Endothelial cell of umbilical vein (primary cell): ENCODE measurements around the gene IQGAP2. TPM values are rescaled to one million over a fixed set of nuclear protein-coding genes. Genes with fewer than 3 reads are reported as not detected.

Source experiments
- BruUV-seq: library from RNA; stranded (reverse); fragments of 400-500 nt; replicated peaks from 2 replicates; lab custom pipeline; 2021; lab: Mats Ljungman, UMichigan
- CTCF ChIA-PET: fragments of 300-600, 350-600 bp; sonication (Branson Sonifier 250); formaldehyde crosslinking; loops from one replicate; lab custom pipeline; 2021; ENCODE audit warnings: antibody characterized with exemption, inconsistent platforms; lab: Charles Lee
- POLR2A ChIA-PET: fragments of 300-600, 350-600 bp; sonication (Branson Sonifier 250); formaldehyde crosslinking; loops from one replicate; lab custom pipeline; 2021; ENCODE audit warnings: antibody characterized with exemption, inconsistent platforms; lab: Charles Lee
- DNase-seq: peaks from one replicate; pipeline ENCODE4 v3.0.0-alpha.2; 2011; ENCODE audit warnings: low read depth, low spot score
- FAIRE-seq: peaks from 2 replicates; lab custom pipeline; 2011; peaks lifted over from hg19 to GRCh38; lab: Jason Lieb, UNC
- H2AFZ ChIP-seq: 2 replicates; pipeline ENCODE4 v1.6.0; 2012; ENCODE audit warnings: low read depth, low read length, control low read depth, inconsistent platforms
- H3K27ac ChIP-seq: 2 replicates; pipeline ENCODE4 v1.5.1; 2011; ENCODE audit warnings: low read depth, mild to moderate bottlenecking, control low read depth, low read length, moderate library complexity; ENCODE audit not compliant: insufficient read depth
- H3K27me3 ChIP-seq, 2 experiments: 2 replicates each; pipeline versions ENCODE4 v1.6.0 to v1.6.1; 2011; ENCODE audit warnings: low read length in 2 of 2, mixed read lengths in 1 of 2; ENCODE audit not compliant: control insufficient read depth in 2 of 2, insufficient read depth in 2 of 2
- H3K36me3 ChIP-seq, 2 experiments: 2 replicates in 1 of 2; 3 replicates in 1 of 2; pipeline ENCODE4 v1.5.1; 2011; ENCODE audit warnings: low read length in 2 of 2, mild to moderate bottlenecking in 1 of 2, moderate library complexity in 1 of 2; ENCODE audit not compliant: control insufficient read depth in 2 of 2, insufficient read depth in 2 of 2; ENCODE audit errors: extremely low read depth in 1 of 2
- H3K4me1 ChIP-seq: 3 replicates; pipeline ENCODE4 v1.5.1; 2011; ENCODE audit warnings: mild to moderate bottlenecking, low read length; ENCODE audit not compliant: control insufficient read depth, insufficient read depth; ENCODE audit errors: extremely low read depth
- H3K4me2 ChIP-seq: 2 replicates; pipeline ENCODE4 v1.6.1; 2011; ENCODE audit warnings: low read length, control low read depth, mixed read lengths; ENCODE audit not compliant: insufficient read depth
- H3K4me3 ChIP-seq, 3 experiments: fragments of 200-600 bp in 1 of 3; sonication (generic), shearing (Covaris generic) in 1 of 3; replicated peaks in 1 of 3; 2 replicates each; pipeline ENCODE4 v1.5.1; 2011 to 2016; ENCODE audit warnings: control low read depth in 3 of 3, low read length in 3 of 3, mild to moderate bottlenecking in 2 of 3, inconsistent platforms in 1 of 3, low read depth in 1 of 3, moderate library complexity in 1 of 3; ENCODE audit not compliant: insufficient read depth in 1 of 3
- H3K79me2 ChIP-seq: 2 replicates; pipeline ENCODE4 v1.6.0; 2012; ENCODE audit warnings: low read length, inconsistent platforms; ENCODE audit not compliant: control insufficient read depth, insufficient read depth
- H3K9ac ChIP-seq: replicated peaks from 2 replicates; pipeline ENCODE3; 2011; ENCODE audit warnings: low read length, control low read depth; ENCODE audit not compliant: insufficient read depth; ENCODE audit errors: extremely low read depth
- H3K9me1 ChIP-seq: replicated peaks from 3 replicates; pipeline ENCODE4 v1.6.0; 2011; ENCODE audit warnings: mild to moderate bottlenecking, low read length; ENCODE audit not compliant: control insufficient read depth, insufficient read depth; ENCODE audit errors: extremely low read depth
- H3K9me3 ChIP-seq: replicated peaks from 2 replicates; pipeline ENCODE4 v1.5.1; 2012; ENCODE audit warnings: low read length, inconsistent platforms; ENCODE audit not compliant: control insufficient read depth, insufficient read depth
- H4K20me1 ChIP-seq: replicated peaks from 2 replicates; pipeline ENCODE3; 2011; ENCODE audit warnings: mild to moderate bottlenecking, low read length; ENCODE audit not compliant: control insufficient read depth, insufficient read depth; ENCODE audit errors: extremely low read depth
- CTCF ChIP-seq, 2 donors: IDR thresholded peaks; 1 replicate in 1 of 2; 2 replicates in 1 of 2; pipeline ENCODE4 v1.5.1; 2011; ENCODE audit warnings: low read length in 2 of 2, mild to moderate bottlenecking in 2 of 2, moderate library complexity in 2 of 2, control low read depth in 1 of 2, inconsistent platforms in 1 of 2, low read depth in 1 of 2; ENCODE audit not compliant: insufficient read depth in 1 of 2; ENCODE audit errors: extremely low read depth in 1 of 2
- EZH2 ChIP-seq: IDR thresholded peaks from 2 replicates; pipeline ENCODE4 v1.6.1; 2012; ENCODE audit warnings: borderline replicate concordance, low read depth, mild to moderate bottlenecking, moderate library complexity, low read length, inconsistent platforms; ENCODE audit not compliant: severe bottlenecking
- FOS ChIP-seq: IDR thresholded peaks from 2 replicates; pipeline ENCODE4 v1.6.1; 2011; ENCODE audit warnings: mild to moderate bottlenecking, low read length, moderate library complexity, borderline replicate concordance; ENCODE audit not compliant: insufficient read depth
- GATA2 ChIP-seq: IDR thresholded peaks from 2 replicates; pipeline ENCODE4 v1.7.0; 2011; ENCODE audit warnings: low read depth, mild to moderate bottlenecking, moderate library complexity, mixed read lengths, low read length; ENCODE audit not compliant: insufficient read length, insufficient read depth
- JUN ChIP-seq: IDR thresholded peaks from 2 replicates; pipeline ENCODE4 v1.6.1; 2011; ENCODE audit warnings: borderline replicate concordance, low read depth; ENCODE audit not compliant: insufficient read length, insufficient read depth
- MAX ChIP-seq: IDR thresholded peaks from 2 replicates; pipeline ENCODE4 v1.6.1; 2011; ENCODE audit not compliant: insufficient read depth, insufficient read length
- MYC ChIP-seq: IDR thresholded peaks from one replicate; pipeline ENCODE4 v1.6.1; 2011; ENCODE audit warnings: mild to moderate bottlenecking, low read depth, low read length
- POLR2A ChIP-seq: IDR thresholded peaks from 2 replicates; pipeline ENCODE4 v1.6.1; 2012; ENCODE audit warnings: low read depth, mild to moderate bottlenecking, control low read depth, low read length
- POLR2AphosphoS5 ChIP-seq: IDR thresholded peaks from 2 replicates; pipeline ENCODE4 v1.6.1; 2012; ENCODE audit warnings: low read depth, mild to moderate bottlenecking, control low read depth, low read length, moderate library complexity; ENCODE audit not compliant: insufficient read depth
- dilution Hi-C: fragments of 300-500 bp; cut with MboI; formaldehyde crosslinking; loops from one replicate; pipeline ENCODE4 v1.15.0; 2019; ENCODE audit warnings: low sequenced_read_pairs; ENCODE audit not compliant: extremely low pct_ligation_motif_present
- intact Hi-C: fragments of 100-400 bp; cut with micrococcal nuclease; formaldehyde crosslinking; loops from one replicate; pipeline ENCODE4 v1.10.0; 2022
- polyA plus RNA-seq, 4 experiments: library from polyadenylated mRNA; depleted of rRNA in 3 of 4; stranded (reverse) in 3 of 4; unstranded in 1 of 4; fragments of >200 nt; gene quantifications; 2 replicates each; pipeline versions ENCODE4 v1.2.1 to v1.2.3, GENCODE V29; 2011 to 2012; ENCODE audit warnings: missing spikeins in 1 of 4
- total RNA-seq: library from RNA; stranded (reverse); gene quantifications from 2 replicates; pipeline ENCODE4 v1.2.3, GENCODE V29; 2021

The IQGAP2 gene
- total and polyA plus RNA-seq, 2 donors (not counting 3 experiments of a cell fraction or from before 2014, with no cell fraction given): 4.5 to 4.7 TPM

GRCh38 chr5:76406673-76407072, 3.6 kb downstream of the IQGAP2 start:
- no peaks in the 10 kb centered on the region for H3K36me3 ChIP-seq
- H3K9me1 ChIP-seq: no peaks in the 10 kb centered on the region
- no peaks in the 10 kb centered on the region for H3K9me3 ChIP-seq
- no peak for TF ChIP-seq GATA2
- no peak for TF ChIP-seq CTCF (IDR thresholded peaks at IDR 0.05; ENCODE audit: extremely low read depth in 1 of 2, insufficient read depth in 1 of 2, low read depth in 1 of 2, low read length in 2 of 2)
- TF ChIP-seq POLR2A: no peak
- TF ChIP-seq MYC: no peak
- TF ChIP-seq POLR2AphosphoS5: no peak
- TF ChIP-seq EZH2: no peak
- TF ChIP-seq JUN: no peak
- no peak for TF ChIP-seq FOS
- TF ChIP-seq MAX: no peak
- no peak overlapping the region for H2AFZ ChIP-seq
- FAIRE-seq: no peak
- peaks cover 29 to 43% of the 10 kb centered on the region in 2 experiments for H3K27me3 ChIP-seq
- intact Hi-C loops (no loop called here), dilution Hi-C loops (no loop called here)
- BruUV-seq: no TSS peak
- no peaks in the 10 kb centered on the region for H3K79me2 ChIP-seq
- H4K20me1 ChIP-seq: no peaks in the 10 kb centered on the region
- ChIA-PET POLR2A (no interaction called here), CTCF (no interaction called here)
- H3K27ac ChIP-seq: no peak overlapping the region
- peaks cover 7% of the 10 kb centered on the region for H3K4me1 ChIP-seq
- no peak overlapping the region for H3K4me3 ChIP-seq
- no peak overlapping the region for H3K9ac ChIP-seq
- no peak overlapping the region for H3K4me2 ChIP-seq
- DNase-seq: no peak
